Ammon's horn (tissue), 1 donor: ENCODE measurements around the gene ACOT7.
"Not testable (repeated sequence)": the region's sequence is repeated elsewhere in the genome, so short reads cannot be mapped to it uniquely, and the experiment has no call there.

Experiments
- DNase-seq: peaks from one replicate; pipeline ENCODE4 v3.0.0-alpha.2; 2016; ENCODE audit warnings: low spot score

ACOT7 gene

DNA sequence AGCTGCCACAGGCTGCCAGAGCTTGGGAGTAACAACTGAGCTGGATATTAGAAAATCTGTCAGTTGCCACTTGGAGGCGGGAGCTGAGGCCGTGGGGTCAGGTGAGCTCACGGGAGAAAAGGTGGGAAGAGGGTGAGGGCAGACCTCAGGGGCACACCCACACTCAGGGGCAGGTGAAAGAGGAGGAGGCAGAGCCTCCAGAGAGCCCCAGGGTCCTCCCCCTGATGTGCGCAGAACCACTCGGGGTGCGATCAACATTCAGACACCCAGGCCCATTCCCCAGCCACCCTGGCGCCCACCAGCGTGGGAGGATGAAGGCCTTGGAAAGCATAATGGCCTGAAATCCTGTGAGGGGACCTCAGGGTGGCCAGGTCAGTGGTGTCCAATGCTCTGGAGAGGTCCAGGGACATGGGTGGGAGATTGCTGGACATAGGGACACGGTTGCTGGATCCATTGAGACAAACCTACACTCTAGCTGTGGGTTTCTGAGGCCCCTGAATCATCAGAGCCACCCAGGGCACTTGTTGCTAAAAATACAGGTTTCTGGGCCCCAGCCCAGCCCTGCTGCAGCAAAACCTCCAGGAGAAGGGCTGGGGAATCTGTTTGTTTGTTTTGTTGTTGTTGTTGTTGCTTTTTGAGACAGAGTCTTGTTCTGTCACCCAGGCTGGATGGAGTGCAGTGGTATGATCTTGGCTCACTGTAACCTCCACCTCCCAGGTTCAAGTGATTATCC, 83.3 kb downstream of the ACOT7 start:
- DNase-seq: no peak

DNA sequence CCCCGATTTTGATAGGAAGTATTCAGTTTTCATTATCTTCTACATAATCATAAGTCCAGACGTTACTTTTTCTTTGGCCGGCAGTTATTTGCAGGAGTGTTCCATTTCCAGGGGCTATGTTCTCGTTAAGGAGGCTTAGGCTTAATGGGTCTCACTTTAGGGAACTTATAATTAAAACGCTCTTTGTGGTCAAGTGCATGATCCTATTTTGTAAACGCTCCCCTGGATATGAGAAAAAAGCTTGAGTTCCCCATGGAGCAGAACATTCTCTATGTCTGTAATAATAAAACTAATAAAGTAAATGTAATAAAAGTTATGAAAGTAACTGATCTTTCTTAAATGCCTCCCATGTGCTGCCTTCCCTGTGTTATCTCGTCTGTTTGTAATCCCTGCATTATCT, 84.0 kb downstream of the ACOT7 start:
- DNase-seq: no peak

DNA sequence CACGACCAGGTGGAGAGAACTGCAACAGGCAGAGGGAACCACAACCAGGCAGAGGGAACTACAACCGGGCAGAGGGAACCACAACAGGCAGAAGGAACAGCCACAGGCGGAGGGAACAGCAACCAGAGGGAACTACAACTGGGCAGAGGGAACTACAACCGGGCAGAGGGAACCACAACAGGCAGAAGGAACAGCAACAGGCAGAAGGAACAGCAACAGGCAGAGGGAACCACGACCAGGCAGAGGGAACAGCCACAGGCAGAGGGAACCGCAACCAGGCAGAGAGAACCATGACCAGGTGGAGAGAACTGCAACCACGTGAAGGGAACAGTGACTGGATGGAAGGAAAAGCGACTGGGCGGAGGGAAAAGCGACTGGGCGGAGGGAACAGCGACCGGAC, 85.1 kb downstream of the ACOT7 start:
- no peak for DNase-seq

DNA sequence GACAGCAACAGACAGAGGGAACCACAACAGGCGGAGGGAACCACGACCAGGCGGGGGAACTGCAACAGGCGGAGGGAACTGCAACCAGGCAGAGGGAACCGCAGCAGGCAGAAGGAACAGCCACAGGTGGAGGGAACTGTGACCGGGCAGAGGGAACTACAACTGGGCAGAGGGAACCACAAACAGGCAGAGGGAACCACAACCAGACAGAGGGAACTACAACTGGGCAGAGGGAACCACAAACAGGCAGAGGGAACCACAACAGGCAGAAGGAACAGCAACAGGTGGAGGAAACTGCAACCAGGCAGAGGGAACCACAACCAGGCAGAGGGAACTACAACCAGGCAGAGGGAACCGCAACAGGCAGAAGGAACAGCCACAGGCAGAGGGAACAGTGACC, 85.9 kb downstream of the ACOT7 start:
- DNase-seq: not testable (repeated sequence)

DNA sequence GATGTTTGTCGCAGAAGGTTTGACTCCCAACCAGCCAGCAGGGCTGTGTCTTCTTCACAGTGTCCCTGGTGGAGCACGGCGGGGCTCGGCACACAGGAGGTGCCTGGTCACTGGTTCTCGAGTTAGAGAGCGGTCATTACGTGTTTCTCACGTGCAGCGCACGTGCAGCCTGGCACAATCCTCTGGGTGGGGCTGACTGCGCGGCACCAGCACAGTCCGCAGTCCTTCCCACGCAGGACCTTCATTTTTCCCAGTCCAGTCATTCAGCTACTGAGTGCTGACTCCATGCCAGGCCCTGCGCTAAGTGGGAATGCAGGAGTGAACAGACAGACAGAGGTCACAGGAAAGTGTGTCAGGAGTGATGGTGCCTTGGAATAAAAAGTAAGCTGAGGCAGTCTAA, 86.5 kb downstream of the ACOT7 start:
- no peak for DNase-seq

DNA sequence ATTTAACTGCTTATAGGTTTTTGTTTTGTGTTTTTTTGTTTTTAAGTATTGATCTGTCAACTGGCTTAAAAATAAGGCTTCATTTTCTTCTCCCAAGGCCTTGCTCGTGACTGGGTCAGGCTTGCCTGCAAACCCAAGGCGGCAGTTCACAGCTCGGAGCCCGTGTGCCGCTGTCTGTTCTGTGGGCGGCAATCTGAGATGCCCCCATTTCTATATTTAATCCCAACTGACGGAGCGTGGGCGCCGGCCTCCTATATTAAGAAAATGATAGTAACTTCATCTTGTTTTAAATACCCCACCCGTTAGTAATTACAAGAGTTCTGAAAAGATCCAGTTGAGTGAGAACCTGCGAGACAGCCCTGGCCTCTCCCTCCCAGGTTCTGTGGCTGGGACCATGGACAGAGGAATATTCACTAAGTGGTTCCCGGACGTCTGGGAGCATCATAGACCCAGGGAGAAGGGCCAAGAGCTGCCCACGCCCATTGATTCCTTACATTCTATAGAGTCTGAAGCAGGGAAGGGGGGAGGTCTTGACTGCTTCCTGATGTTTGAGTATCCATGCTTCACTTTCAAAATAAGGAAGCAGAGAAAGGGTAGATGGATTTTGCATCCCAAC, 90.1 kb downstream of the ACOT7 start:
- no peak for DNase-seq

DNA sequence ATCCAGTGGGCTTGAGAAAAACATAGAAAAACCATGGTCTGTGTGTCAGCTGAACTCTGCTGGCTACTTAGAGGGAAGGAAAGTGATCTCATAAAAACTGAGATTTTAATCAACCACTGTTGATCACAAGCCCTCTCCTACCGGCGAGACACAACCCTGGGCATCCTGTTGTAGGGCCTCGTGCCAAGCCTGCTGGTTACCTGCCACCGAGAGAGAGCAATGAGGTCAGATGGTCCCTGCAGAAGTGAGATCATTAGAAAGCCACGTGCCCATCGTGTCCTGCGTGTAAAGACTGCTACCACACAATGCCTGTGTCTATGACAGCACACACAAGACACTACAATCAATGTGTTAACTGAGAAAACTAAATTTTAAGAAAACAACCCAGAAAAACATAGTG, 91.0 kb downstream of the ACOT7 start:
- DNase-seq: no peak

DNA sequence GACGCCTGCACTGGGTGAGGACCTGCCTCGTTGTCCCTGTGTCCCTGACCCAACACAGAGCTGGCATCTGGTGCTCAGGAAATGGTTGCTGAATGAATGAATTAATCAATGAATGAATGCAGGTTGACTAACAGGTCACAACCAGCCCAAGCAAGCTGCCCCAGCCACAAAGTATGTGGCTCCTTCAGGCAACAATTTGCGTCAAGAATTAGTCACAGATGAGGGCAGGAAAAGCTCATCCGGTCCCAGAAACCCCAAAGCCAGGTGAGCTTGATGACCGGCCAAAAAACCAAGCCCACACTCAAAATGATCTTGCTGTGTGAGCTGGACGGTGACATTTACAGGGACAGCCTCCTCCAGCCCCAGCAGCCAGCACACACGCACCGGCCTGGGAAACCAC, 92.0 kb downstream of the ACOT7 start:
- no peak for DNase-seq

DNA sequence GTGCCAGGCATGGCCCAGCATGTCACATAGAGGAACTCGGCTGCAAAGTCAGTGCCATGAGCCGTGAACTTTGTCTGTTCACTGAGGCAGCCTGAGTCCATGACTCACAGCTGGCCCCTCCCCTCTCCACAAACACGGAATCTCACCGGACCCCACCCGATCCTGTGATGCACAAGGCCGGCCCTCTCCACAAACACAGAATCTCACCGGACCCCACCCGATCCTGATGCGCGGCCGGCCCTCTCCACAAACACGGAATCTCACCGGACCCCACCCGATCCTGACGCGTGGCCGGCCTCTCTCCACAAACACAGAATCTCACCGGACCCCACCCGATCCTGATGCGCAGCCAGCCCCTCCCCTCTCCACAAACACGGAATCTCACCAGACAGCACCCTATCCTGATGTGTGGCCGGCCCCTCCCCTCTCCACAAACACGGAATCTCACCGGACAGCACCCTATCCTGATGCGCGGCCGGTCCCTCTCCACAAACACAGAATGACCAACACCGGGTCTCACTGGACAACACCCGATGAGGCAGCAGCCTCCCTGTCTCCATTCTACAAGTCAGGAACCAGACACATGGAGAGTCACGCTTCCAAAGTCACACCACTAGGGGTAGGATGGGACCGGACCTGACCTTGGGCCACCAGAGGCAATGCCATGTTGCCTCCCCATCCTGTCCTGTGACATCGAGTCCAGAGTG, 93.1 kb downstream of the ACOT7 start:
- no peak for DNase-seq

DNA sequence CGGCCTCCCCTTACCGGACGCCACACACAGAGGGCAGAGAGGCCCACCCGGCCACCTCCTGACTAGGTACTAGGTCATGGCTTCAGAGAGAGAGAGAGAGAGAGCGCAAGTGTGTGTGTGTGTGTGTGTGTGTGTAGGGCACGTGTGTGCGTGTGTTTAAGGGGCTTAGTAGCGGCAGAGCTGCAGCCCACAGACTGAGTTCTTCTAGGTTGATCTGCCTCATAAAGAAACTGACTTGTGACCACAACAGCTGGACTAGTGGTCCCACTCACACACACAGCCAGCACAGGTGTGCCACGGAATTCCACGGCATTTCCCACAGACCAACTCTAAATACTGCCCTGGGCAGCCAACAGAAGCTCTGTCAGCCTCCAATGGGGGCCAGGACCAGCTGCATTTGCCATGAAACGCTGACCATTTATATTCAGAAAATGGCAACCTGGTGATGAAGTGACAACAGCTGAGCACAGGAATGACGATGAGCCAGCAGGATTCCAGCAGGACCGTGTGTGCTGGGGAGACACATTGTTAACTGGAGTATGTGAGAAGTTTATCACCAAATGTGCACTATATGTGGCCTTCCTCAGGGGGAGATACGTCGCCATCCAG, 93.9 kb downstream of the ACOT7 start:
- no peak for DNase-seq

DNA sequence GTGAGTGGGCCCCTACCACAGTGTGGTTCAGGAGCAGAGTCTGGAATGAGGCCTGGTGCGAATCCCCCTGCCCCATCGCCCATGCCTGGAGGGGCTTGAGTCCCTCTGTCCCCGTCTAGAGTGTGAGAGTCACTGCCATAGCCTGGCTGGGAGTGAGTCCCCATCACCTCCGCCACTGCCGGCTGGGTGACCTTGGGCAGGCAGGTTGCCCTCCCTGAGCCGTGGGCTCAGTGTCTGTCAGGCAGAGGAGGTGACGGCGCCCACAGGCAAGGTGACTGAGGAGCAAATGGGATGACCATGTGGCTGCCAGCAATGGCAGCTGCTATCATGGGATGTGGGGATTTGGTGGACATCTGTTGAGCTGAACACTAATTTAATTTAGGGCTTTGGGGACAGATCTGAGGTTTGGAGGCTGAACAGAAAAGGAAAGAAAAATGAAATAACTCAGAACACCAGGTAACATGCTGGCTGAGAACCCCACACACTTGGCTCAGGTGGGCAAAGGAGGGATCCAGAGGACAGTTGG, 94.6 kb downstream of the ACOT7 start:
- no peak for DNase-seq

DNA sequence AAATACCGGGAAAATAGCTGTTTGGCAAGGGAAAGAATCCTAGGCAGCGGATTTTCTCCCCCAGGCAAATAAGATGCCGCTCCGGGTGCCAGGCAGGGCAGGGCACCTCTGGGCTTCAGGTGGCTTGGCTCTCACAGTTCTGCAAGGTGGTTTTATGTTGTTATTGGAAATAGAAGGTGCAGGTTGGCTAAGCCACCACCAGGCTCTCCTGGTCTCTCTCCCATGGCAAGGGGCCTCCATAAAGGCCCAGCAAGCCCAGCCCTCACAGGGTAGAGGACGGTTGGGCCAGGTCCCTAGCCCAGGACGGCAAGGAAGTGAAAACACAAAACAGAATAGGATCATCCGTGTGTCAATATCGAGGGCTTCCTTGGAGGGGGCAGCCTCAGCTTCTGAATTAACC, 95.0 kb downstream of the ACOT7 start:
- no peak for DNase-seq

DNA sequence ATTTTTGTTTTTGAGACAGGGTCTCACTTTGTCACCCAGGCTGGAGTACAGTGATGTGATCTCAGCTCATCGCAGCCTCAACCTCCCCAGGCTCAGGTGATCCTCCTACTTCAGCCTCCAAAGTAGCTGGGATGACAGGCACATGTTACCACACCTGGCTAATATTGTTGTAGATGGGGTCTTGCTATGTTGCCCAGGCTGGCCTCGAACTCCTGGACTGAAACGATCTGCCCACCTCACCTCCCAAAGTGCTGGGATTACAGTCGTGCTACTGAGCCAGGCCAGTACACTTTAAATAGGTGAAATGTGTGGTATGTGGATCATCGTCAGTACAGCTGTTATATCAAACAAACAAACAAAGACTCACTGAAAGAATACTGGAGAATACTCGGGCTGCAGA, 97.7 kb downstream of the ACOT7 start:
- no peak for DNase-seq

DNA sequence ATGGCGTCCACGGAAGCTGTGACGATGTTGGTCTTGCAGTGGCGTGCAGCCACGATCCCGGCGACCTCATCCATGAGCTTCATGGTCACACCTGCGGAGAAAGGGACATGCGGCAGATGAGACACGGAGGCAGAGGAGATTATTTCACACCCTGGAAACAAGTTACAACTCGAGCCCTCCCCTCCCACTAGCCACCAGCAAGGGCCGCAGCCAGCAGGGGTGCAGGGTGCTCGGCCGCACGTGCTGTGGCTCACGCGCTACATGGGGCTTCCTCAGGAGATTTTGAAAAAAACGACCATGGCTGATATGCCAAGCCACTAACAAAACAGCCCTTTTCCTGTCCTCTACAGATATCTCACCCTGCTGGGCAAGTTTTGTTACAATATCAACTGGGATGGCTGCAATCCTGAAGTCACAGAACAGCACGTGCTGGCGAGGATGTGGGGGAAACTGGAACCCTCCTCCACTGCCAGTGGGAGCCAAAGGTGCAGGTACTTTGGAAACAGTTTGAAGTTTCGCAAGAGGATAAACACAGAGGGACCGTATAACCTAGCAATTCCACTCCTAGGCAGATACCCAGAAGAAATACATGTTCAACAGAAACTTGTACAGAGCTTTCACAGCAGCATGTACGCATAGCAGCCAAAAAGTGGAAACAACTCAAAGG, 98.5 kb downstream of the ACOT7 start:
- DNase-seq: no peak

DNA sequence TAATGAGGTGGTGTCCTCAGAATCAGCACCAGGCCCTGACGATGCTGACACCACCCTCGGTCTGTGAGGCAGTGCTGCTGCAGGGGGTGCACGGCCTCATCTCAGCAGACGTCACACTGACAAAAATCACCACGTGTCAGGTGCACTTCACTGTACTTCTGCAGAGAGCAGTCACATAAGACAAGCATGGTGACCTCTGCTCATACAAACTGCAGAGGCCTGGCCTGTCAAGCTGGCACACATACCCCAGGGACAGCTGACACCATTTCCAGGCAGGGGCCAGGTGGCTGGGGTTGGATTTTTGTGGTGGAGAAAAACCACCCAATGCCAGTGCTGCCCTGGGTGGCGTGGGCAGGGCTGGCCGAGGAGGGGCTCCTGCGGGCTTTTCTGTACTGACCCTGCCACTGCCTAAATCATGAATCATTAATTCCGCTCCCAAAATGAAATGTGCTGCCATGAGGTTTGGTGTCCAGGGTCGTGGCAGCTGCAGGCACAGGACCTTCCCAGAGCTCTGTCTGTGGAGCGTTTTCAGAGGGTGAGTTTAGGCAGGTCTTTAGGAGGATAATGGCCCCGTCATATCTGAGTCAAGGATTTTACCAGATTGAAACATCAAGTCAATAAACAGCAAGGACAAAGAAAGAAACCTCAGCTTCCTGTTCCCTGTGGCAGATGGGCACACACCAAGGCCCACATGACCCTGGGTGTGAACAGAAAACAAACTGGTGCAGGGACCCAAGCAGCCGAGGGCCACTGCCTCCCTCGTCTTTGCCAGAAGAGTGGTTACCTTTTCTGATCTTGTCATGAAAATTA, 99.3 kb downstream of the ACOT7 start:
- no peak for DNase-seq

DNA sequence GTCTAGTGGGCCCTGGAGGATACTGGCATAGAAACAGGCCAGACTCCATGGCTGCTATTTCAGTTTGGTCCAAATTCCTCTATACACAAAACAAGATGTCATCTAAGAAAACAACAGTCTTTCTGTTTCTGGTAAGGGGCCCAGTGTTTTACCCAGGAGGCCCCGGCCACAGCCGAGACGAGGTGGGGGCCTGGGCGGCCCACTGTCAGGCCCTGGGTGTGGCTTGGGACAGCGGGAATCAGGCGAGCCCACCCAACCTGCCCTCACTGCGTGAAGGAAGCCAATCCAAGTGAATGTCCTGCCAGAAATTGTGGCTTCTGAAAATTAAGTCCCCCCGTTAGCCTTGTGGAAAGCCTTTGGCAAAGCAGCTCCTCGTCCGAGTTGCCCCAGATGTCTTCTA, 101.5 kb downstream of the ACOT7 start:
- DNase-seq: no peak

DNA sequence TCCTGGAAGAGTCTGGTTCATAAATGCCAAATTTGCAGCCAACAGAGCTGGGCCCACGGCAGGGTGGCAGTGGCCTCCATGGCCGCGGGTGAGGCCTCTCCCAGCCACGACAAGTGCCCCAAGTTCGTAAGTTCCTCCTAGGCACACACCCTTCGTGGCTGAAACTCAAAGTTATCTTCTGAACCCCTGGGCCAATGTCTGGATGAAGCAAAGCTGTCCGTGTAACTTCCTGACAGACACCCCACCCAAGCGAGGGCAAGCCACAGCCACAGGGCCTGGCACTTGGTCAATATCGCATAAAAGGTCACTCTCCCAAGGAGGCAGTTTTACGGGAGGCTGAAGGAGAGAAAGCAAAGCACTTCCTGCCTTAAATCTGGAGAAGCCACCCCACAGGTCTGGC, 104.9 kb downstream of the ACOT7 start:
- DNase-seq: no peak

DNA sequence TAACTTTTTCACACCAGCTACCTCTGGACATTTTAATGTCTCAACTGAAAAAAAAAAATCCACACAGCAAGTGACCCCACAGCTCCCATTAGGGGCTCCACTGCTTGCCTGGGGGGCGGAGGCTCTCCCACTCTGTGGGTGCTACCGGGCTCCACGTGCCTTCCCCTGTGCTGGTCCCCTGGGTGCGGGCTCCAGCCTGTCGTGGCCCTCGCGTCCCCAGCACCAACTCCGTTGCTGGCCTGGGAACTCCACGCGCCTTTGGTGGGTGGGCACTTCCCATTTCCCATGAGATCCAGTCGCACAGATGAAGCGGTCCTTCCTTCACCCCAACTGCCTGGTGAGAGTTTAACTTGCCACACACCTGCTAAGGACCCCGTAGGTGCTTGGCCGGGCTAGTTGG, 105.5 kb downstream of the ACOT7 start:
- no peak for DNase-seq

DNA sequence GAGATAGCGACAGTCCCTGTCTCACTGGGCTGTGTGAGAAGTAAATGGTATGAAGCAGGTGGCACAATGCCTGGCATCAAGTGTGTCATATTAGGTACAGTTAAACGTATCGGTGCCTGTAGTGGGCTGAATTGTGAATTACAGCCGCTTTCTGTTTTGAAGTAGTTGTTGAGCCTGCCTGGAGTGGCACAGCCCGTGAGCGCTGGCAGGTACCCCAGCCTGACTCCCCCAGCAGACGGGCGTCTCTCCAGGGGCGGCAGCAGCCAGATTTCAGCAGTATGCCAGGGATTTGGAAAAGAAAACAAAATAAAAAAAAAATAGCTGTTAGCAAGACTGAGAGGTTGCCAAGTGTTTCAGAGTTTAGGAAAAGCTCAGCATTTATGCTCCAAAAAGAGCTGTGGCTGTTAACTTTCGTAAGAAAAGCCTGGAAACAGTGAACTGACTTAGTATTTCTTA, 106.1 kb downstream of the ACOT7 start:
- DNase-seq: peak; percentile 80

DNA sequence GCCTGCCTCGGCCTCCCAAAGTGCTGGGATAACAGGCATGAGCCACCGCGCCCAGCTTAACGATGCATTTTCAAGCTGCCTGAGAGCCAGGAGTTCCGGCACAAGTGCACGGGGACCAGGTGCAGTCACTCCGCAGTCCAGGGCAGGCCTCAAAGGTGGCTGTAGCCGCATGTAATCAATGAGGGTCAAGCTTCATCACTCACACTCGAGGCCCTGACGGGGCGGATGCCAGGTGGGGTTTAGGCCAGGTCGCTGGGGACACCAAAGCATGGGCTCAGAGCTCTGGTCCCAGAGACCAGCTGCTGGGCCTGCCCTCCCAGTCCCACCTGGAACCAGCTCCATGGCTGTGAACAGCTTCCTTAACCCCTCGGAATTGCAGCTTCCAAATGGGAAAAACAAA, 106.5 kb downstream of the ACOT7 start:
- no peak for DNase-seq

DNA sequence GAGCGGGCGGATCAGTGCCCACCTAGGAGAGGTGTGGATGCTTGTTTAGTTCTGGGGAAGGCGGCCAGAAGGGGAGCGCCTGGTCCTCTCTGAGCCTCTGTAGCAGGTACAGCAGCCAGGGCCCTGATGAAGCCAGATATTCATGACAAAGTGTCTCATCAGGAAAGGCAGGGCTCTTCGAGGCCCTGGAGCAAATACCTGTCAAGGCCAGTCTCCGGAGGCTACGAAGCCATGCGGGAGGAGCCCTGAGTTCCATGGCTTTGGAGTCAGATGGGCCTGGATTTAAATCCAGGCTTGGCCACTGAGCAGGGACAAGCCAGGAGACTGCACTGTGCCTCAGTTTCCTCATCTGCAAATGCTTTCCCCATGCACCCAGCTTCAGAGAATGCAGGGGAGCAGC, 107.3 kb downstream of the ACOT7 start:
- no peak for DNase-seq
